ENCODE results near the gene UBE2QL1.

Gene UBE2QL1

DNA sequence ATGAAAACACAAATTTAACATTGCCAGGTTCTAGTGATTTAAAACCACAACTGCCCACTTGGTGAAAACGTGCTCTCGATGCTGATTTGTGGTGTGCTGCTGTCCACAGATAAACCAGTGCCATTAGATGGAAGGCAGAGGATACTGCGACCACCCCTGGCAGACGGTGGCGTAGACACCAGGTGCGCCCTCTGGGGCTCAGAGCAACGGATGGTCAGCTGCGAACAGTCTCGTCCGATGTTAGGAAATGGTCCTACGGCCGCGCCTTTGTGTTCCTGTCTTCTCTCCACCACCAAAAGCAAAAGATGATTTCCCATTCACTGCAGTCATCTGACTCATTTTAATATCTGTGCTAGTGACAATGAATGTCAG, 43.2 kb downstream of the UBE2QL1 start:
- no peak overlapping the region for H3K4me3 ChIP-seq (ENCODE audit: low read depth, low read length)
- TF ChIP-seq, protein P1, sequence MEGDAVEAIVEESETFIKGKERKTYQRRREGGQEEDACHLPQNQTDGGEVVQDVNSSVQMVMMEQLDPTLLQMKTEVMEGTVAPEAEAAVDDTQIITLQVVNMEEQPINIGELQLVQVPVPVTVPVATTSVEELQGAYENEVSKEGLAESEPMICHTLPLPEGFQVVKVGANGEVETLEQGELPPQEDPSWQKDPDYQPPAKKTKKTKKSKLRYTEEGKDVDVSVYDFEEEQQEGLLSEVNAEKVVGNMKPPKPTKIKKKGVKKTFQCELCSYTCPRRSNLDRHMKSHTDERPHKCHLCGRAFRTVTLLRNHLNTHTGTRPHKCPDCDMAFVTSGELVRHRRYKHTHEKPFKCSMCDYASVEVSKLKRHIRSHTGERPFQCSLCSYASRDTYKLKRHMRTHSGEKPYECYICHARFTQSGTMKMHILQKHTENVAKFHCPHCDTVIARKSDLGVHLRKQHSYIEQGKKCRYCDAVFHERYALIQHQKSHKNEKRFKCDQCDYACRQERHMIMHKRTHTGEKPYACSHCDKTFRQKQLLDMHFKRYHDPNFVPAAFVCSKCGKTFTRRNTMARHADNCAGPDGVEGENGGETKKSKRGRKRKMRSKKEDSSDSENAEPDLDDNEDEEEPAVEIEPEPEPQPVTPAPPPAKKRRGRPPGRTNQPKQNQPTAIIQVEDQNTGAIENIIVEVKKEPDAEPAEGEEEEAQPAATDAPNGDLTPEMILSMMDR (IDR thresholded peaks at IDR 0.05; ENCODE audit: low read depth, low read length) = no peak

DNA sequence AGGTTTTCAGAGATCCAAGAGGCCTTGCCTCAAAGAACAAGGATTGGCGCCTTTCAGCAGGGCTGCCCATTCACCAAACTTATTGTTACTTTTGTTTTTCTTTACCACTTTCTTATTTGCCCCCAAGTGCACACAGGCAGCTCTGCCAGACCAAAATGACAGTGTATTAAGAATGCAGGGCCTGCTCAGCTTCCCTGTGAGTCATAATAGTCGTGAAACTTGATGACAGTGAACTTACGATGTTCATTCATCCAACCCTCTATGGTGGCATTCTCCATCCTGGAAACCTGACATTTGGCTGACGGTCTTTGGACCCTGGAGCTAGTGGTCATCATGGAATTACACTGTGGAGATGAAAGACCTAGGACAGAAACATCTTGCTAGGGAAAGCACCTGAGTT, 44.3 kb downstream of the UBE2QL1 start:
- TF ChIP-seq, protein P1 (IDR thresholded peaks at IDR 0.05; ENCODE audit: low read depth, low read length) = no peak
- H3K4me3 ChIP-seq (ENCODE audit: low read depth, low read length) = no peak overlapping the region

DNA sequence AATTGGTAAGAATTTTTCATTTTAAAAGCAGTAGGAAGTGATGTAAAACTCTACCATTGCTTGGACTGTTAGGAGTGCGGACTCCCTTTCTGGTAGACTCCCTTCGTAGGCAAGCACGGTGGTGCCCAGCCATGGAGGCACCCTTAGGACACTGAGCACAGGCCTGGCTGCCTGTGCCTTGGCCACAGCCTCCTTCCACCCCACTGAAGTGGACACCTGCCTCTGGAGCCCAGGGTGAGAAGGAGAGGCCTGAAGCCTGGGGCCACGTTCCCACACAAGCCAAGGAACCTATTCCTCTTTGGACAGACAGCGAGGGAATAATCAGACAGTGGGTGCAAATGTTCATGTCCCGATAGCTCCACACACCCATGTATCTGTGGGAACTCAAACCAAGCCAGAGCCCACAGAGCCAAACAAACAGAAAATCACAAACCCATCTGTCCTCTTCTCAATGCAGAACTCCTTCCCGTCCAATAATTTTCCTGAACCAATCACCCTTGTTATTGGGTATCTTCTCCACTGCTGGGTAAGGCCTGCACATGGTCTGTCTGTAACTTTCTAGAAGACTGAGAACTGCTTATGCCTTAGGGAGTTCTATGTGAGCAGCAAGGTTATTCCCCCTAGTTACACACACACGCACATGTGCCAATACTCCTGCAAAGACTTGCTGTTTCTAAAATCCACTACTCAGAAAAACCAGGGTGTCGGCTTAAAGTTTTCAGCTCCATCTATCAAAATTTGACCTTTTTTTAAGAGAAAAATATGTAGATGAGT, 45.2 kb downstream of the UBE2QL1 start:
- TF ChIP-seq, protein P1 (IDR thresholded peaks at IDR 0.05; ENCODE audit: low read depth, low read length) = no peak

DNA sequence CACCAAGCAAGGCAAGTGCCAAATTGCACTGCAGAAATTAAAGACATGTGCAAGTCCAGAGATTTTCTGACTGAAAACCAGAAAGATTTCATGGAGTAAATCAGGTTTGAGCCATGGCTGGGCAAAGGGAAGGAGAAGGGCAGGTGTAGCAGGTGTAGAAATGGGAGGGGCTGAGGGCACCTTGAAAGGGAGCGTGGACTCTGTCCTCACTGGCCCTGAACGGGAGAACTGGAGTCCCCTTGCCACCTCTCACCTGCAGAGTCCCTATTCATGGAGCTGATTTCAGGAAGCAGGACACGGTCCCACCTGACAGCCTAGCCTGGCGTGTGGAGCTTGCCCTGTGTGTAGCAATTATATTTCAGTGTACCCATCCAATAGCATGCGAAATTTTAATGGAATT, 46.3 kb downstream of the UBE2QL1 start:
- TF ChIP-seq, protein P1 (IDR thresholded peaks at IDR 0.05; ENCODE audit: low read depth, low read length) = no peak
- no peak overlapping the region for H3K4me3 ChIP-seq (ENCODE audit: low read depth, low read length)

More for the DNA sequence above, 45.2 kb downstream of the UBE2QL1 start:
- no peak overlapping the region for H3K4me3 ChIP-seq (ENCODE audit: low read depth, low read length)

GRCh38 chr5:6495433-6496206, 47.0 kb downstream of the UBE2QL1 start:
- TF ChIP-seq, protein P1 (IDR thresholded peaks at IDR 0.05; ENCODE audit: low read depth, low read length) = no peak
- H3K4me3 ChIP-seq (ENCODE audit: low read depth, low read length) = no peak overlapping the region

DNA sequence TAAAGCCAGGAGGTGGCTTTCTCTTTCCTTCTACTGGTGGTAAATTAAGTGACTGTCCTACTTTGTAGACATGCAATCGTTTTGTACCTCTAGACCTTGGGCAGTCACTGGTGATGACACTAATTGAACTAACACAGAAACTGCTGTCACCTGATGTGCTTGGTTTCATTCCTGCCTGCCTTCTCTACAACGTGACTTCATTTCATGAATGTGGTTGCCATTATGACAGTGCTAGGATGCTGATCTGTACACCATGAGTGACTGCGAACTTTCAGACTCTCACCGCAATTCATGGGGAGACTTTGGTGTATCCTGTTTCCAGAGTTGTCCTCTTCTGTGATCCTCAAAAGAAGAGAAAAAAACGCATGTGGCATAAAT, 47.5 kb downstream of the UBE2QL1 start:
- TF ChIP-seq, protein P1 (IDR thresholded peaks at IDR 0.05; ENCODE audit: low read depth, low read length) = no peak
- no peak overlapping the region for H3K4me3 ChIP-seq (ENCODE audit: low read depth, low read length)

GRCh38 chr5:6496636-6497035, 48.0 kb downstream of the UBE2QL1 start:
- TF ChIP-seq, protein P1 (IDR thresholded peaks at IDR 0.05; ENCODE audit: low read depth, low read length) = no peak
- no peak overlapping the region for H3K4me3 ChIP-seq (ENCODE audit: low read depth, low read length)
